ENCODE results near the gene PCGF1. TPM values are rescaled to one million over a fixed set of nuclear protein-coding genes. Genes with fewer than 3 reads are reported as not detected.

PCGF1 gene
- total and polyA plus RNA-seq, 2 of the 13 experiments (the other 11 are each of a cell fraction or from before 2014, with no cell fraction given) = 20.4 to 22.6 TPM

DNA sequence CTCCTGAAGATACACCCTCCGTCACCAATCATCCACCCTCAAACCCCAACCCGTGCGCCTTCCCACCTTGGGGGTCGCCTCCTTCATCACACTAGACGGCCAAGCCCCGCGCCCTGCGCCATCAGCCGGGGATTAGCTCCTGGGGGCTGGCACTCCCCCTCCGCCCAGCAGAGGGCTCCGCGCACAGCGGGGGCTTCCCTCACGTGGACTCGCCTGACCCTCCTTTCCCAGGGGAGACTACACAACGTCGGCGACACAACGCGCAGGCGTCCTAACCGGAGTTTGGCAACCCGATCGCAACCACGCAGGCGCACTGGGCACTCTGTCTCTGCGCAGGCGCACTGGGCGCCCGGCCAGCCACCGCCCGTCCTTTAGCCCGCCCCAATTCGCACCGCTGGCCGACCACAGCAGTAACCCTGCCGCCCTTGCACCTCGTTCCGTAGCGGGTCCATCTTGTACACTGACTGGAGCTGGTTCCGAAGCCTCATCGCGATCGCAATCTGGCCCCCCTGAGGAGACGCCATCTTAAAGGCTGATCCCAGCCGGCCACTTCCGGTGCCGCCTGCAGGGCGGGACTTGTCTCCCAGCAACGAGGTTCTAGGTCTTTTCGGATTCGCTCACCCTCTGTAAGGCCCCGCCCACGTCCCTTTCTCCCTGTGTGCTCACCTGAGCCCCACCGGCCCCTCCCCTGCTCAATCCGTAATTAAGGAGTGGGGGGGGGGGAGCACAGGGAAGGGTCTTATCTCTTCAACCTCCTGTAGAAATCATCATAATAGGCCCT is at the start of gene PCGF1 (continued):
- TF ChIP-seq EEA1 (CRISPR knock-in tag; IDR thresholded peaks at IDR 0.05; ENCODE audit: borderline replicate concordance) (peak; percentile 48; the same call in 1 of the 2 replicates), ZNF44 (CRISPR knock-in tag; IDR thresholded peaks at IDR 0.05) (peak; percentile 22; the same call in 1 of the 2 replicates), RBFOX2 (IDR thresholded peaks at IDR 0.05; ENCODE audit: low read depth, low read length) (peak; percentile 97), ZBTB3 (CRISPR knock-in tag; IDR thresholded peaks at IDR 0.05; ENCODE audit: borderline replicate concordance, low read depth) (peak; percentile 91; the same call in 1 of the 2 replicates), TGIF2 (CRISPR knock-in tag; IDR thresholded peaks at IDR 0.05) (peak; percentile 82), MIXL1 (CRISPR knock-in tag; IDR thresholded peaks at IDR 0.05) (peak; percentile 81), MIER3 (CRISPR knock-in tag; IDR thresholded peaks at IDR 0.05; ENCODE audit: borderline replicate concordance) (peak; percentile 93; the same call in 1 of the 2 replicates), JARID2 (CRISPR knock-in tag; IDR thresholded peaks at IDR 0.05; ENCODE audit: insufficient replicate concordance) (no peak), NFE2L2 (IDR thresholded peaks at IDR 0.05; ENCODE audit: low read length) (no peak)
- TF ChIP-seq, protein P1, sequence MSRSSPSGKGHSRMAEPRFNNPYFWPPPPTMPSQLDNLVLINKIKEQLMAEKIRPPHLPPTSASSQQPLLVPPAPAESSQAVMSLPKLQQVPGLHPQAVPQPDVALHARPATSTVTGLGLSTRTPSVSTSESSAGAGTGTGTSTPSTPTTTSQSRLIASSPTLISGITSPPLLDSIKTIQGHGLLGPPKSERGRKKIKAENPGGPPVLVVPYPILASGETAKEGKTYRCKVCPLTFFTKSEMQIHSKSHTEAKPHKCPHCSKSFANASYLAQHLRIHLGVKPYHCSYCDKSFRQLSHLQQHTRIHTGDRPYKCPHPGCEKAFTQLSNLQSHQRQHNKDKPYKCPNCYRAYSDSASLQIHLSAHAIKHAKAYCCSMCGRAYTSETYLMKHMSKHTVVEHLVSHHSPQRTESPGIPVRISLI (CRISPR knock-in tag; IDR thresholded peaks at IDR 0.05; ENCODE audit: borderline replicate concordance) = peak; percentile 45; the same call in 1 of the 2 replicates
- TF ChIP-seq, protein P2, sequence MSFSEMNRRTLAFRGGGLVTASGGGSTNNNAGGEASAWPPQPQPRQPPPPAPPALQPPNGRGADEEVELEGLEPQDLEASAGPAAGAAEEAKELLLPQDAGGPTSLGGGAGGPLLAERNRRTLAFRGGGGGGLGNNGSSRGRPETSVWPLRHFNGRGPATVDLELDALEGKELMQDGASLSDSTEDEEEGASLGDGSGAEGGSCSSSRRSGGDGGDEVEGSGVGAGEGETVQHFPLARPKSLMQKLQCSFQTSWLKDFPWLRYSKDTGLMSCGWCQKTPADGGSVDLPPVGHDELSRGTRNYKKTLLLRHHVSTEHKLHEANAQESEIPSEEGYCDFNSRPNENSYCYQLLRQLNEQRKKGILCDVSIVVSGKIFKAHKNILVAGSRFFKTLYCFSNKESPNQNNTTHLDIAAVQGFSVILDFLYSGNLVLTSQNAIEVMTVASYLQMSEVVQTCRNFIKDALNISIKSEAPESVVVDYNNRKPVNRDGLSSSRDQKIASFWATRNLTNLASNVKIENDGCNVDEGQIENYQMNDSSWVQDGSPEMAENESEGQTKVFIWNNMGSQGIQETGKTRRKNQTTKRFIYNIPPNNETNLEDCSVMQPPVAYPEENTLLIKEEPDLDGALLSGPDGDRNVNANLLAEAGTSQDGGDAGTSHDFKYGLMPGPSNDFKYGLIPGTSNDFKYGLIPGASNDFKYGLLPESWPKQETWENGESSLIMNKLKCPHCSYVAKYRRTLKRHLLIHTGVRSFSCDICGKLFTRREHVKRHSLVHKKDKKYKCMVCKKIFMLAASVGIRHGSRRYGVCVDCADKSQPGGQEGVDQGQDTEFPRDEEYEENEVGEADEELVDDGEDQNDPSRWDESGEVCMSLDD (CRISPR knock-in tag; IDR thresholded peaks at IDR 0.05; ENCODE audit: borderline replicate concordance) = peak; percentile 96
- TF ChIP-seq, protein P3, sequence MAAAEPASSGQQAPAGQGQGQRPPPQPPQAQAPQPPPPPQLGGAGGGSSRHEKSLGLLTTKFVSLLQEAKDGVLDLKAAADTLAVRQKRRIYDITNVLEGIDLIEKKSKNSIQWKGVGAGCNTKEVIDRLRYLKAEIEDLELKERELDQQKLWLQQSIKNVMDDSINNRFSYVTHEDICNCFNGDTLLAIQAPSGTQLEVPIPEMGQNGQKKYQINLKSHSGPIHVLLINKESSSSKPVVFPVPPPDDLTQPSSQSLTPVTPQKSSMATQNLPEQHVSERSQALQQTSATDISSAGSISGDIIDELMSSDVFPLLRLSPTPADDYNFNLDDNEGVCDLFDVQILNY (CRISPR knock-in tag; conservative IDR thresholded peaks at IDR 0.05) = 0 out of 2 replicates have a peak, but pooled peaks have one; percentile 21
- TF ChIP-seq, protein P4, sequence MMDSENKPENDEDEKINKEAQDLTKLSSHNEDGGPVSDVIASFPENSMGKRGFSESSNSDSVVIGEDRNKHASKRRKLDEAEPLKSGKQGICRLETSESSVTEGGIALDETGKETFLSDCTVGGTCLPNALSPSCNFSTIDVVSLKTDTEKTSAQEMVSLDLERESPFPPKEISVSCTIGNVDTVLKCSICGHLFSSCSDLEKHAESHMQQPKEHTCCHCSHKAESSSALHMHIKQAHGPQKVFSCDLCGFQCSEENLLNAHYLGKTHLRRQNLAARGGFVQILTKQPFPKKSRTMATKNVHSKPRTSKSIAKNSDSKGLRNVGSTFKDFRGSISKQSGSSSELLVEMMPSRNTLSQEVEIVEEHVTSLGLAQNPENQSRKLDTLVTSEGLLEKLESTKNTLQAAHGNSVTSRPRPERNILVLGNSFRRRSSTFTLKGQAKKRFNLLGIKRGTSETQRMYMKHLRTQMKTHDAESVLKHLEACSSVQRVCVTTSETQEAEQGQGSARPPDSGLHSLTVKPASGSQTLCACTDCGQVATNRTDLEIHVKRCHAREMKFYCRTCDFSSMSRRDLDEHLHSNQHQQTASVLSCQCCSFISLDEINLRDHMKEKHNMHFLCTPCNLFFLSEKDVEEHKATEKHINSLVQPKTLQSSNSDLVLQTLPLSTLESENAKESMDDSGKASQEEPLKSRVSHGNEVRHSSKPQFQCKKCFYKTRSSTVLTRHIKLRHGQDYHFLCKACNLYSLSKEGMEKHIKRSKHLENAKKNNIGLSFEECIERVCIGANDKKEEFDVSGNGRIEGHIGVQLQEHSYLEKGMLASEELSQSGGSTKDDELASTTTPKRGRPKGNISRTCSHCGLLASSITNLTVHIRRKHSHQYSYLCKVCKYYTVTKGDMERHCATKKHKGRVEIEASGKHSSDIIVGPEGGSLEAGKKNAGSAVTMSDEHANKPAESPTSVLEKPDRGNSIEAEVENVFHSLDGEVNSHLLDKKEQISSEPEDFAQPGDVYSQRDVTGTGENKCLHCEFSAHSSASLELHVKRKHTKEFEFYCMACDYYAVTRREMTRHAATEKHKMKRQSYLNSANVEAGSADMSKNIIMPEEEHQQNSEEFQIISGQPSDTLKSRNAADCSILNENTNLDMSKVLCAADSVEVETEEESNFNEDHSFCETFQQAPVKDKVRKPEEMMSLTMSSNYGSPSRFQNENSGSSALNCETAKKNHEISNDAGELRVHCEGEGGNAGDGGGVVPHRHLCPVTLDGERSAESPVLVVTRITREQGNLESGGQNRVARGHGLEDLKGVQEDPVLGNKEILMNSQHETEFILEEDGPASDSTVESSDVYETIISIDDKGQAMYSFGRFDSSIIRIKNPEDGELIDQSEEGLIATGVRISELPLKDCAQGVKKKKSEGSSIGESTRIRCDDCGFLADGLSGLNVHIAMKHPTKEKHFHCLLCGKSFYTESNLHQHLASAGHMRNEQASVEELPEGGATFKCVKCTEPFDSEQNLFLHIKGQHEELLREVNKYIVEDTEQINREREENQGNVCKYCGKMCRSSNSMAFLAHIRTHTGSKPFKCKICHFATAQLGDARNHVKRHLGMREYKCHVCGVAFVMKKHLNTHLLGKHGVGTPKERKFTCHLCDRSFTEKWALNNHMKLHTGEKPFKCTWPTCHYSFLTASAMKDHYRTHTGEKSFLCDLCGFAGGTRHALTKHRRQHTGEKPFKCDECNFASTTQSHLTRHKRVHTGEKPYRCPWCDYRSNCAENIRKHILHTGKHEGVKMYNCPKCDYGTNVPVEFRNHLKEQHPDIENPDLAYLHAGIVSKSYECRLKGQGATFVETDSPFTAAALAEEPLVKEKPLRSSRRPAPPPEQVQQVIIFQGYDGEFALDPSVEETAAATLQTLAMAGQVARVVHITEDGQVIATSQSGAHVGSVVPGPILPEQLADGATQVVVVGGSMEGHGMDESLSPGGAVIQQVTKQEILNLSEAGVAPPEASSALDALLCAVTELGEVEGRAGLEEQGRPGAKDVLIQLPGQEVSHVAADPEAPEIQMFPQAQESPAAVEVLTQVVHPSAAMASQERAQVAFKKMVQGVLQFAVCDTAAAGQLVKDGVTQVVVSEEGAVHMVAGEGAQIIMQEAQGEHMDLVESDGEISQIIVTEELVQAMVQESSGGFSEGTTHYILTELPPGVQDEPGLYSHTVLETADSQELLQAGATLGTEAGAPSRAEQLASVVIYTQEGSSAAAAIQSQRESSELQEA (CRISPR knock-in tag; IDR thresholded peaks at IDR 0.05; ENCODE audit: not compliant biosample characterization) = peak; percentile 9
